Measurements from ENCODE around the gene TBC1D5. TPM values are rescaled to one million over a fixed set of nuclear protein-coding genes. Genes with fewer than 3 reads are reported as not detected.

The TBC1D5 gene
- total and polyA plus RNA-seq, 2 of the 8 experiments (the other 6 are each of a cell fraction or from before 2014, with no cell fraction given) = 11.0 to 22.9 TPM

DNA sequence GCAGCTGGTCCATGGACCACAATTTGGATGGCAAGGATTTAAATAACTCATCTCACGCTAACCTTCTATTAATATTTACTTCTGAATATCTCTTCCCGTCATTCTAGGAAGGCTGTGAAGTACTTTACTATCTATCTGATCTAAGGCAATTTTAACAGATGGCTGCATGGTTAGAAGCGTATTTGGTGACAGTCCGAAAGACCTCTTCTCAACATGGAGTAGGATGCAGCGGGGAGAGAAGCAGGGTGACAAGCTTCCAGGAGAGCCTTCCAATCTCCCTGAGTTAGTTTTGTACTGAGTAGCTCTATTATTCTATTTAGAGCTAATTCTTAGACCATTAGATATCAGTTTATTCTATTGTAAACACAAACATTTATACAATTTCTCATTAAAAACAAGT, 548.3 kb downstream of the TBC1D5 start:
- no peak overlapping the region for H3K4ac ChIP-seq (replicated peaks; ENCODE audit: insufficient read length, low read depth, low read length)
- H3K18ac ChIP-seq (ENCODE audit: extremely low read depth, low read length) = no peak overlapping the region
- CTCF ChIA-PET (ENCODE audit: partially characterized antibody) = interaction anchor here (1.0 to 1.9 kb wide), 5 partner anchors 9 to 593 kb away, joined by 3 to 6 read pairs (median 3); no protein-coding TSS in a partner anchor
- no peaks in the 10 kb centered on the region for H4K20me1 ChIP-seq (replicated peaks in 1 of 2; ENCODE audit: control insufficient read depth in 1 of 2, insufficient read depth in 2 of 2, low read length in 2 of 2)
- no peak overlapping the region; a peak in 1 of 7 replicates for H3K9ac ChIP-seq (replicated peaks in 1 of 4; ENCODE audit: extremely low read depth in 1 of 4, low read depth in 3 of 4, low read length in 3 of 4)
- no peak overlapping the region for H3K27ac ChIP-seq (ENCODE audit: low read depth, low read length)
- no peak overlapping the region for H3K4me3 ChIP-seq (ENCODE audit: extremely low read depth in 1 of 4, insufficient read depth in 2 of 4, low read depth in 3 of 4, low read length in 4 of 4)
- POLR2A ChIA-PET (ENCODE audit: partially characterized antibody) = no interaction called here
- H2BK15ac ChIP-seq (ENCODE audit: low read length) = no peak overlapping the region
- TF ChIP-seq SP2 (IDR thresholded peaks at IDR 0.05; ENCODE audit: low read length) (no peak), BRCA1 (IDR thresholded peaks at IDR 0.05; ENCODE audit: low read depth, low read length) (no peak), YY1 (IDR thresholded peaks at IDR 0.05; ENCODE audit: low read depth, low read length) (no peak), FOSL1 (IDR thresholded peaks at IDR 0.05; ENCODE audit: insufficient read depth, low read depth, low read length) (no peak), GABPA (IDR thresholded peaks at IDR 0.05; ENCODE audit: borderline replicate concordance, insufficient read depth, low read length) (no peak), KDM5A (IDR thresholded peaks at IDR 0.05; ENCODE audit: low read length) (no peak), CREB1 (IDR thresholded peaks at IDR 0.05) (no peak)
- TF ChIP-seq, protein P1, sequence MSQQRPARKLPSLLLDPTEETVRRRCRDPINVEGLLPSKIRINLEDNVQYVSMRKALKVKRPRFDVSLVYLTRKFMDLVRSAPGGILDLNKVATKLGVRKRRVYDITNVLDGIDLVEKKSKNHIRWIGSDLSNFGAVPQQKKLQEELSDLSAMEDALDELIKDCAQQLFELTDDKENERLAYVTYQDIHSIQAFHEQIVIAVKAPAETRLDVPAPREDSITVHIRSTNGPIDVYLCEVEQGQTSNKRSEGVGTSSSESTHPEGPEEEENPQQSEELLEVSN (IDR thresholded peaks at IDR 0.05) = no peak
- TF ChIP-seq, protein P2, sequence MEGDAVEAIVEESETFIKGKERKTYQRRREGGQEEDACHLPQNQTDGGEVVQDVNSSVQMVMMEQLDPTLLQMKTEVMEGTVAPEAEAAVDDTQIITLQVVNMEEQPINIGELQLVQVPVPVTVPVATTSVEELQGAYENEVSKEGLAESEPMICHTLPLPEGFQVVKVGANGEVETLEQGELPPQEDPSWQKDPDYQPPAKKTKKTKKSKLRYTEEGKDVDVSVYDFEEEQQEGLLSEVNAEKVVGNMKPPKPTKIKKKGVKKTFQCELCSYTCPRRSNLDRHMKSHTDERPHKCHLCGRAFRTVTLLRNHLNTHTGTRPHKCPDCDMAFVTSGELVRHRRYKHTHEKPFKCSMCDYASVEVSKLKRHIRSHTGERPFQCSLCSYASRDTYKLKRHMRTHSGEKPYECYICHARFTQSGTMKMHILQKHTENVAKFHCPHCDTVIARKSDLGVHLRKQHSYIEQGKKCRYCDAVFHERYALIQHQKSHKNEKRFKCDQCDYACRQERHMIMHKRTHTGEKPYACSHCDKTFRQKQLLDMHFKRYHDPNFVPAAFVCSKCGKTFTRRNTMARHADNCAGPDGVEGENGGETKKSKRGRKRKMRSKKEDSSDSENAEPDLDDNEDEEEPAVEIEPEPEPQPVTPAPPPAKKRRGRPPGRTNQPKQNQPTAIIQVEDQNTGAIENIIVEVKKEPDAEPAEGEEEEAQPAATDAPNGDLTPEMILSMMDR (IDR thresholded peaks at IDR 0.05; ENCODE audit: control extremely low read depth in 1 of 3, insufficient read depth in 1 of 3, low read depth in 1 of 3, low read length in 3 of 3) = no peak
- TF ChIP-seq, protein P3, sequence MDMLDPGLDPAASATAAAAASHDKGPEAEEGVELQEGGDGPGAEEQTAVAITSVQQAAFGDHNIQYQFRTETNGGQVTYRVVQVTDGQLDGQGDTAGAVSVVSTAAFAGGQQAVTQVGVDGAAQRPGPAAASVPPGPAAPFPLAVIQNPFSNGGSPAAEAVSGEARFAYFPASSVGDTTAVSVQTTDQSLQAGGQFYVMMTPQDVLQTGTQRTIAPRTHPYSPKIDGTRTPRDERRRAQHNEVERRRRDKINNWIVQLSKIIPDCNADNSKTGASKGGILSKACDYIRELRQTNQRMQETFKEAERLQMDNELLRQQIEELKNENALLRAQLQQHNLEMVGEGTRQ (IDR thresholded peaks at IDR 0.05; ENCODE audit: low read length) = no peak
- no peak overlapping the region for H2BK12ac ChIP-seq (ENCODE audit: low read depth, low read length)
- no peak overlapping the region for H3K4me2 ChIP-seq (ENCODE audit: insufficient read depth in 1 of 2, low read depth in 2 of 2, low read length in 2 of 2)
- no peak overlapping the region for H2BK20ac ChIP-seq (ENCODE audit: low read length)
- H3K56ac ChIP-seq (replicated peaks; ENCODE audit: insufficient read length, low read depth, low read length) = no peak overlapping the region
- H4K8ac ChIP-seq (ENCODE audit: extremely low read depth, insufficient read depth, low read length) = no peak overlapping the region
- no peak overlapping the region for H2AFZ ChIP-seq (ENCODE audit: low read length)
- H3K79me2 ChIP-seq (ENCODE audit: control insufficient read depth in 1 of 2, insufficient read depth in 2 of 2, low read length in 2 of 2) = no peaks in the 10 kb centered on the region
- H3K23ac ChIP-seq (ENCODE audit: insufficient read length) = no peak overlapping the region
- H2BK120ac ChIP-seq (replicated peaks; ENCODE audit: low read depth, low read length) = no peak overlapping the region
- H4K5ac ChIP-seq (ENCODE audit: insufficient read length, low read depth, low read length) = no peak overlapping the region
- peaks cover 0 to 2% (median 0%) of the 10 kb centered on the region in 4 experiments; a peak in 2 of 7 replicates for H3K4me1 ChIP-seq (replicated peaks in 1 of 4; ENCODE audit: control insufficient read depth in 3 of 4, insufficient read depth in 4 of 4, low read length in 3 of 4)
- no peaks in the 10 kb centered on the region for H3K79me1 ChIP-seq (ENCODE audit: low read depth, low read length)
- no peak overlapping the region for H2AK5ac ChIP-seq (ENCODE audit: low read depth, low read length)
- FAIRE-seq (no peak), DNase-seq (ENCODE audit: low read depth in 1 of 2, low spot score in 2 of 2) (no peak)
- no peaks in the 10 kb centered on the region for H3K36me3 ChIP-seq (ENCODE audit: control insufficient read depth in 2 of 4, insufficient read depth in 4 of 4, low read length in 3 of 4)
- H3K23me2 ChIP-seq (ENCODE audit: low read depth, low read length) = no peaks in the 10 kb centered on the region
- H3K9me3 ChIP-seq (ENCODE audit: insufficient read depth in 2 of 2, low read depth in 1 of 2, low read length in 1 of 2) = no peaks in the 10 kb centered on the region
- H3K14ac ChIP-seq (ENCODE audit: insufficient read length) = no peak overlapping the region
- H3K27me3 ChIP-seq (replicated peaks in 1 of 4; ENCODE audit: control insufficient read depth in 3 of 4, extremely low read depth in 1 of 4, insufficient read depth in 3 of 4, low read length in 3 of 4) = no peaks in the 10 kb centered on the region
- no peak overlapping the region for H4K91ac ChIP-seq (replicated peaks; ENCODE audit: insufficient read length, low read length)
- no peak overlapping the region for H2BK5ac ChIP-seq (ENCODE audit: low read depth, low read length)
- WGBS, 2 experiments (ENCODE audit: extremely low coverage in 1 of 2, insufficient coverage in 1 of 2, insufficient read length in 1 of 2, insufficient replicate concordance in 2 of 2, low coverage in 1 of 2, low lambda C conversion rate in 2 of 2, missing lambda C conversion rate in 1 of 2) = 78% methylated on average over 5 of the region's 5 CpGs; no CpG with 5 or more reads in 1 of the 2 experiments
